Neural progenitor cell (in vitro differentiated cells): ENCODE results near the gene ADAM17.

ENCODE experiments used
- EZH2 ChIP-seq: fragments of 200-600 bp; sonication (generic); IDR thresholded peaks from 2 replicates; pipeline ENCODE4 v1.6.1; 2017; ENCODE audit warnings: antibody characterized with exemption, mild to moderate bottlenecking, moderate library complexity
- EZH2phosphoT487 ChIP-seq: fragments of 200-600 bp; sonication (generic); IDR thresholded peaks from 2 replicates; pipeline ENCODE4 v1.6.1; 2017; ENCODE audit warnings: antibody characterized with exemption
- TF ChIP-seq, protein P1 (sequence below): fragments of 200-600 bp; sonication (generic); IDR thresholded peaks from 2 replicates; pipeline ENCODE4 v1.5.1; 2017; ENCODE audit warnings: antibody characterized with exemption, mild to moderate bottlenecking

- TF ChIP-seq, protein P1, sequence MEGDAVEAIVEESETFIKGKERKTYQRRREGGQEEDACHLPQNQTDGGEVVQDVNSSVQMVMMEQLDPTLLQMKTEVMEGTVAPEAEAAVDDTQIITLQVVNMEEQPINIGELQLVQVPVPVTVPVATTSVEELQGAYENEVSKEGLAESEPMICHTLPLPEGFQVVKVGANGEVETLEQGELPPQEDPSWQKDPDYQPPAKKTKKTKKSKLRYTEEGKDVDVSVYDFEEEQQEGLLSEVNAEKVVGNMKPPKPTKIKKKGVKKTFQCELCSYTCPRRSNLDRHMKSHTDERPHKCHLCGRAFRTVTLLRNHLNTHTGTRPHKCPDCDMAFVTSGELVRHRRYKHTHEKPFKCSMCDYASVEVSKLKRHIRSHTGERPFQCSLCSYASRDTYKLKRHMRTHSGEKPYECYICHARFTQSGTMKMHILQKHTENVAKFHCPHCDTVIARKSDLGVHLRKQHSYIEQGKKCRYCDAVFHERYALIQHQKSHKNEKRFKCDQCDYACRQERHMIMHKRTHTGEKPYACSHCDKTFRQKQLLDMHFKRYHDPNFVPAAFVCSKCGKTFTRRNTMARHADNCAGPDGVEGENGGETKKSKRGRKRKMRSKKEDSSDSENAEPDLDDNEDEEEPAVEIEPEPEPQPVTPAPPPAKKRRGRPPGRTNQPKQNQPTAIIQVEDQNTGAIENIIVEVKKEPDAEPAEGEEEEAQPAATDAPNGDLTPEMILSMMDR, result no peak
- TF ChIP-seq EZH2 (no peak), EZH2phosphoT487 (no peak)
Observed at GRCh38 chr2:9488583-9489547, 66.8 kb downstream of the ADAM17 start.
